ENCODE results near the gene M6PR. TPM values are rescaled to one million over a fixed set of nuclear protein-coding genes. Genes with fewer than 3 reads are reported as not detected.

Gene M6PR
- 100 to 1,000 TPM; 285 to 435 (median 395) TPM for polyA plus RNA-seq

DNA sequence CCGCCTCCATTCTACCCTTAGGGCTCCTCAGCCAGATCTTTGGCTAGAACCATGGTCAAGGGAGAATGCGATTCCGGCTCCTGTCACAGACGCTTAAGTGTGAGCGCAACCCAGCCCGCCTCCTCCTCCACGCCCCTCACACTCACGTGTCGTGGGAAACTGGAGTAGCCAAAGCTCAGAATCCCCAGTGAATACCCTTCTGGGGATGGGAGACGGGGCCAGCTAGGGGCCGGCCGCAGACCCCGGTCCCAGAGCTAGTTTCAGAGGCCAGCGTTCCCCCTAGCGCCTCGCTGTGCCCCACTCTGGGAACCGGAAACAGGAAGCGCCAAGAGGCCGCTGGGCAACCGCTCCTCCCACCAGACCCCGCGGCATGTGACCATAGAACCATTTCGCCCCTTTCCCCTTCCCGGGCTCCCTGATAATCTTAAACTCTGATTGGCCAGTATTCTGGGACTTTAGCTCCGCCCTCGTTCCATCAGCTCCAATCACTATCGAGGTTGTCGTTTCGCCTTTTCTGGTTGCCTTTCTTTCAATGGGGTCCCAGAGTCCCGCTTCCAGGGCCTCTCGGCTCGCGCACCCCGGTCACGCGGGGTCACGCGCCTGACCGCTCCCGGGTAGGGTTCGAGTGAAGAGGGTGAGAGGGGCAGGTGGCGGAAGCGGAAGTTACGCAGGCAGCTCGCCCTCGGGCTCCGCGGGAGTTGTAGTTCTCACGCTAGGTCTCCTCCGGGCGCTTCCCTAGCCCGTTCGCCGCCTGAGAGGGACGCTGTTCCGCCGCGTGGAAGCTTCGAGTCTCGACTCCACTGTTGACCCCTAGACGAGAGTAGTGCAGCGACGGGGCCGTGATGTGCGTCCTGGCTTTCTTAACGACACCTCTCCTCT lies at the start of gene M6PR:
M6PR (minus strand) TSS at position 304 of the 879 bp plus-strand sequence. CDS start 3,241 bp downstream, outside the sequence.
- Mint-ChIP-seq H3K27me3 (ENCODE audit: low read depth in 3 of 3) (peaks cover 0 to 18% (median 2%) of the 10 kb centered on the region in 3 donors), H3K4me3 (peak within 1 kb of the TSS; percentile 89 to 97 (median 92)), H3K27ac (peak within 1 kb of the TSS; percentile 88 to 98 (median 92)), H3K36me3 (peaks cover 4 to 8% (median 5%) of the 10 kb centered on the region in 3 donors), H3K4me1 (peaks cover 67 to 78% of the 10 kb centered on the region in 2 donors), H3K9me3 (peaks cover 0 to 5% (median 0%) of the 10 kb centered on the region in 6 donors)
- DNase-seq, result peak; percentile 87 to 90 (median 88)

DNA sequence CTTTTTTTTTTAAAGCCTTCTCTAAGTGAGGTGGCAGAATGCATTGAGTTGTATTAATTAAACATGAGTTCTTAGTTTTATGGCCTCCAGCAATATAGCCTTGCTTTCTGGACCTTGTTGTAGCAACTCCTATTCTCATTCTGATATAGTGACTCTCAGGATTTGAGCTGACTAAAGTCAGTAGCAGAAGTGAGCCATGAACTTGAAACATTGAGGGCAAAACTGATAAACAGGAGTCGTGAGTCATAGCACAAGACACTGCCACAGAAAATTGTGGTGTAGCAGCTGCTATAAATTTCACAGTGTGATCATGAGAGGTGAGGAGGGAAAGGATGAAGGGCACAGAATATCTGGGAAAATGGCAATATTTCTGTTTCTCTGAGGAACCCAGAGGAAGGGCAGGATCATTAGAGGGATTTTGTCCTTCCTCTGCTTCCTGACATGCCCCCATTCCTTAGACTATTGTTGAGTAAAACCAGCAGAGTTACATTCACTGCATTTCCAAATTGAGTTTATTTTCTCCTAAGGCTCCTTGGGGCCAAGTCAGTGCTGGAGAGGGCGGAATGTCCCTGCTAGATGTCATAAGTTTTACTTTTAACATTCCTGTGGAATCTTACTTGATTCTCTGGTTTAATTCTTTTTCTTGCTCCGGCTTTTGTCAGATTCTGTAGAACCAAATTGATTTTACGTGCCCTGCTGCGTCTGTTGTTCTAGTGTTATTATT lies 47.4 kb upstream of the M6PR start:
- H3K4me3 Mint-ChIP-seq, result peak overlapping the region; percentile 67 to 95 (median 88)

GRCh38 chr12:8995021-8995775 lies 45.8 kb upstream of the M6PR start:
- Mint-ChIP-seq H3K27me3 (ENCODE audit: low read depth in 3 of 3) (peaks cover 0 to 7% (median 0%) of the 10 kb centered on the region in 3 donors), H3K27ac (peak overlapping the region; percentile 79 to 95 (median 90)), H3K36me3 (peaks cover 28 to 39% (median 30%) of the 10 kb centered on the region in 3 donors), H3K4me1 (peaks cover 73 to 83% of the 10 kb centered on the region in 2 donors), H3K4me3 (peak overlapping the region; percentile 85 to 95 (median 88)), H3K9me3 (no peaks in the 10 kb centered on the region)
- DNase-seq, result no peak

More for the DNA sequence above, 47.4 kb upstream of the M6PR start:
- H3K27me3 Mint-ChIP-seq (ENCODE audit: low read depth in 3 of 3), result peaks cover 0 to 7% (median 0%) of the 10 kb centered on the region in 3 donors
- H3K36me3 Mint-ChIP-seq, result peaks cover 33 to 44% (median 39%) of the 10 kb centered on the region in 3 donors
- peak overlapping the region; percentile 79 to 95 (median 88) for H3K27ac Mint-ChIP-seq
- no peaks in the 10 kb centered on the region for H3K9me3 Mint-ChIP-seq
- H3K4me1 Mint-ChIP-seq, result peaks cover 87 to 90% of the 10 kb centered on the region in 2 donors
- DNase-seq, result peak in 2 of 3 donors; percentile 37 to 52

GRCh38 chr12:8993827-8994226 lies 44.4 kb upstream of the M6PR start:
- peaks cover 14 to 28% (median 22%) of the 10 kb centered on the region in 3 donors for H3K36me3 Mint-ChIP-seq
- H3K4me3 Mint-ChIP-seq, result peak overlapping the region; percentile 85 to 95 (median 88)
- H3K27me3 Mint-ChIP-seq (ENCODE audit: low read depth in 3 of 3), result peaks cover 0 to 7% (median 3%) of the 10 kb centered on the region in 3 donors
- DNase-seq, result no peak
- H3K4me1 Mint-ChIP-seq, result peaks cover 72 to 83% of the 10 kb centered on the region in 2 donors
- no peaks in the 10 kb centered on the region for H3K9me3 Mint-ChIP-seq
- peak overlapping the region; percentile 79 to 95 (median 90) for H3K27ac Mint-ChIP-seq

- Mint-ChIP-seq H3K36me3 (peaks cover 9 to 26% (median 18%) of the 10 kb centered on the region in 3 donors), H3K9me3 (no peaks in the 10 kb centered on the region), H3K4me3 (peak overlapping the region; percentile 88 to 95 (median 91)), H3K4me1 (peaks cover 74 to 84% of the 10 kb centered on the region in 2 donors), H3K27me3 (ENCODE audit: low read depth in 3 of 3) (peaks cover 0 to 5% (median 3%) of the 10 kb centered on the region in 3 donors), H3K27ac (peak overlapping the region; percentile 89 to 96 (median 92))
- peak in 2 of 3 donors; percentile 21 to 23 for DNase-seq
Measured at GRCh38 chr12:8991371-8992345, 42.2 kb upstream of the M6PR start.

- Mint-ChIP-seq H3K36me3 (peaks cover 0 to 11% (median under 1%) of the 10 kb centered on the region in 3 donors), H3K27me3 (ENCODE audit: low read depth in 3 of 3) (peaks cover 0 to 5% (median 3%) of the 10 kb centered on the region in 3 donors), H3K27ac (peak within 1 kb of the TSS; percentile 92 to 97 (median 94)), H3K9me3 (peaks cover 0 to 2% (median 0%) of the 10 kb centered on the region in 6 donors), H3K4me3 (peak within 1 kb of the TSS; percentile 85 to 95 (median 91)), H3K4me1 (peaks cover 74 to 84% of the 10 kb centered on the region in 2 donors)
- peak; percentile 44 to 58 (median 44) for DNase-seq
Measured at GRCh38 chr12:8989413-8989812, 40.0 kb upstream of the M6PR start, which contains the start of gene KLRG1. TSS of gene KLRG1 (plus strand) at chr12:8989546. CDS start at chr12:8989636, 90 bp downstream.

DNA sequence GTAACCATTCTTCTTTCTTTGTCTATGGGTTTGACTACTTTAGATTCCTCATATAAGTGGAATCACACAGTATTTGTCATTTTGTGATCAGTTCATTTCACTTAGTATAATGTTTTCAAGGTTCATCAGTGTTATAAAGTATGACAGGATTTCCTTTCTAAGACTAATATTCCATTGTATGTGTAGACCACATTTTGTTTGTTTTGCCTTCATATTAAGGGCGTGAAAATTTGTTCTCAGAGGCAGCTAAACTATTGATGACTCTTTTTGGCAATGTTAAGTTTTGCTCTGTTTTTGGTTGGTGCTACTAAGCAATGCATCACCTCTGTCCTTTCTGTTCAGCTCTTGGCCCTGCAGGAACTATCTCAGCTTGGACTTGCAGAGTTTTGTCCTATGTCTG lies 38.2 kb upstream of the M6PR start:
- peak in 1 of 3 donors; percentile 37 for DNase-seq
- H3K36me3 Mint-ChIP-seq, result no peaks in the 10 kb centered on the region
- peak overlapping the region; percentile 92 to 97 (median 94) for H3K27ac Mint-ChIP-seq
- H3K9me3 Mint-ChIP-seq, result peaks cover 0 to 2% (median 0%) of the 10 kb centered on the region in 6 donors
- peak overlapping the region; percentile 70 to 95 (median 88) for H3K4me3 Mint-ChIP-seq
- H3K4me1 Mint-ChIP-seq, result peaks cover 69 to 82% of the 10 kb centered on the region in 2 donors
- H3K27me3 Mint-ChIP-seq (ENCODE audit: low read depth in 3 of 3), result peaks cover 0 to 4% (median 3%) of the 10 kb centered on the region in 3 donors

GRCh38 chr12:8987163-8987562 lies 37.7 kb upstream of the M6PR start:
- peaks cover 0 to 3% (median 2%) of the 10 kb centered on the region in 3 donors for H3K27me3 Mint-ChIP-seq (ENCODE audit: low read depth in 3 of 3)
- no peak for DNase-seq
- H3K9me3 Mint-ChIP-seq, result peaks cover 0 to 2% (median 0%) of the 10 kb centered on the region in 6 donors
- H3K27ac Mint-ChIP-seq, result peak overlapping the region; percentile 92 to 97 (median 94)
- no peaks in the 10 kb centered on the region for H3K36me3 Mint-ChIP-seq
- peak overlapping the region; percentile 70 to 95 (median 88) for H3K4me3 Mint-ChIP-seq
- H3K4me1 Mint-ChIP-seq, result peaks cover 66 to 79% of the 10 kb centered on the region in 2 donors

DNA sequence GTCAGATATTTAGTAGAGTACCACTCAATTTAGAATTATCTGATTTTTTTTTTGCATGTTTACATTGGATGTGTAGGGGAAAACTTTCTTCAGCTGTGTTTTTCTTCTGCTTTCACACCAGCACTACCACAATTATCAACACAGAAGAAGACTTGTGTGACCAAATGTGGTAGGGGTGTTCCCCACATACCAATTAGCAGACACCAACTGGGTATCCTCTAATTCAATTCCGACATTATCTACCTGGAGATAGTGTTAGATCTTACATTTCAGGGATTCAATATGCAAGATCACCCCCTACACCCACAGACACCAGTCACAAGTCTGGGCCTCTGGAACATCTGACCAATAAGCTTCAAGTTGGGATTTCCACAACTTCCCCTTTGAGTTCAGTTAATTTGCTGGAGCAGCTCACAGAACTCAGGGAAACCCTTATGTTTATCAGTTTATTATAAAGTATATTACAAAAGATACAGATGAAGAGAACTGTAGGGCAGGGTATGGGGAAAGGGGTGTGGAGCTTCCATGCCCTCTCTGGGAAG lies 35.8 kb upstream of the M6PR start:
- peaks cover 63 to 75% of the 10 kb centered on the region in 2 donors for H3K4me1 Mint-ChIP-seq
- H3K4me3 Mint-ChIP-seq, result peak overlapping the region; percentile 23 to 75 (median 70)

DNA sequence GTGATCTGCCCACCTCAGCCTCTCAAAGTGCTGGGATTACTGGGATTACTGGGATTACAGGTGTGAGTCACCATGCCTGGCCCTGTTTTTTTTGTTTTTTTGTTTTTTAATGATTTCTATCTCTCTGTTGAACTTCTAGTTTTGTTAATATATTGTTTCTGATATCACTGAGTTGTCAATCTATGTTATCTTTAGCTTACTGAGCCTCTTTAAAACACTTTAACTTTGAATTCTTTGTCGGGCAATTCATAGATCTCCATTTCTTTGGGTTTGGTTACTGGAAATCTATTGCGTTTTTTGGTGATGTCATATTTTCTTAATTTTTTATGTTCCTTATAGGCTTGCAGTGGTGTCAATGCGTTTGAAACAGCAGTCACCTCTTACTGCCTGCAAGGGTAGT lies 30.7 kb upstream of the M6PR start:
- H3K36me3 Mint-ChIP-seq, result peaks cover 12 to 28% (median 20%) of the 10 kb centered on the region in 3 donors
- peaks cover 7 to 20% (median 15%) of the 10 kb centered on the region in 6 donors for H3K9me3 Mint-ChIP-seq
- H3K27me3 Mint-ChIP-seq (ENCODE audit: low read depth in 3 of 3), result peaks cover 0 to 3% (median 2%) of the 10 kb centered on the region in 3 donors
- no peak overlapping the region for H3K27ac Mint-ChIP-seq
- peaks cover 22 to 39% of the 10 kb centered on the region in 2 donors for H3K4me1 Mint-ChIP-seq
- H3K4me3 Mint-ChIP-seq, result no peak overlapping the region
- no peak for DNase-seq

More for the DNA sequence above, 35.8 kb upstream of the M6PR start:
- peaks cover under 1 to 4% (median under 1%) of the 10 kb centered on the region in 3 donors for H3K36me3 Mint-ChIP-seq
- H3K9me3 Mint-ChIP-seq, result peaks cover under 1 to 6% (median 2%) of the 10 kb centered on the region in 6 donors
- H3K27ac Mint-ChIP-seq, result peak overlapping the region; percentile 89 to 97 (median 94)
- peaks cover 0 to 3% (median 2%) of the 10 kb centered on the region in 3 donors for H3K27me3 Mint-ChIP-seq (ENCODE audit: low read depth in 3 of 3)
- DNase-seq, result peak; percentile 57 to 61 (median 60)

GRCh38 chr12:8970432-8970831 lies 21.0 kb upstream of the M6PR start:
- H3K4me3 Mint-ChIP-seq, result peak overlapping the region in 1 of 5 donors; percentile 44
- peaks cover 14 to 34% of the 10 kb centered on the region in 2 donors for H3K4me1 Mint-ChIP-seq
- peak overlapping the region; percentile 42 to 85 (median 70) for H3K27ac Mint-ChIP-seq
- no peak for DNase-seq
- no peaks in the 10 kb centered on the region for H3K27me3 Mint-ChIP-seq (ENCODE audit: low read depth in 3 of 3)
- peaks cover 7 to 18% (median 14%) of the 10 kb centered on the region in 6 donors for H3K9me3 Mint-ChIP-seq
- peaks cover 4 to 17% (median 13%) of the 10 kb centered on the region in 3 donors for H3K36me3 Mint-ChIP-seq
